Neural cell (in vitro differentiated cells): ENCODE results near the gene VRK1. TPM values are rescaled to one million over a fixed set of nuclear protein-coding genes. Genes with fewer than 3 reads are reported as not detected.

Experiments
- H2AFZ ChIP-seq: fragments of 200-600, 300-800 bp; sonication (generic), shearing (Covaris generic); 2 replicates; pipeline ENCODE4 v1.6.0; 2014; ENCODE audit warnings: low read depth, mild to moderate bottlenecking, antibody characterized with exemption, low read length, moderate library complexity
- H3F3A ChIP-seq: fragments of 200-600 bp; shearing (Covaris generic); 2 replicates; pipeline ENCODE4 v1.6.1; 2016; ENCODE audit warnings: mild to moderate bottlenecking, moderate library complexity, mixed read lengths, antibody characterized with exemption, low read length; ENCODE audit not compliant: insufficient read depth, poor library complexity, severe bottlenecking
- H3K27ac ChIP-seq: fragments of 200-600, 300-800 bp; sonication (generic), shearing (Covaris generic); 2 replicates; pipeline ENCODE4 v1.5.1; 2014; ENCODE audit warnings: mild to moderate bottlenecking, low read length, moderate library complexity
- H3K27me3 ChIP-seq: fragments of 300-800, 200-600 bp; sonication (generic), shearing (Covaris generic); 2 replicates; pipeline ENCODE4 v1.6.0; 2014; ENCODE audit warnings: mild to moderate bottlenecking, low read depth, low read length, moderate library complexity; ENCODE audit not compliant: insufficient read depth
- H3K36me3 ChIP-seq: fragments of 300-800, 200-600 bp; sonication (generic), shearing (Covaris generic); 2 replicates; pipeline ENCODE4 v1.5.1; 2014; ENCODE audit warnings: mild to moderate bottlenecking, antibody characterized with exemption, low read length, moderate library complexity; ENCODE audit not compliant: insufficient read depth
- H3K4me2 ChIP-seq: fragments of 300-800, 200-600 bp; sonication (generic), shearing (Covaris generic); 2 replicates; pipeline ENCODE4 v1.6.0; 2014; ENCODE audit warnings: mild to moderate bottlenecking, low read length
- H3K4me3 ChIP-seq: fragments of 300-800, 200-600 bp; sonication (generic), shearing (Covaris generic); 2 replicates; pipeline ENCODE4 v1.5.1; 2014; ENCODE audit warnings: mild to moderate bottlenecking, low read length, moderate library complexity
- H3K79me2 ChIP-seq: fragments of 200-600 bp; shearing (Covaris generic); replicated peaks from 2 replicates; pipeline ENCODE4 v1.6.0; 2014; ENCODE audit warnings: mild to moderate bottlenecking, low read length, moderate library complexity; ENCODE audit not compliant: insufficient read depth
- H3K9ac ChIP-seq: fragments of 300-800, 200-600 bp; sonication (generic), shearing (Covaris generic); 2 replicates; pipeline ENCODE4 v1.6.1; 2016; ENCODE audit warnings: mild to moderate bottlenecking, low read length, mixed read lengths
- H3K9me2 ChIP-seq: fragments of 200-600 bp; shearing (Covaris generic); 2 replicates; pipeline ENCODE4 v1.6.1; 2016; ENCODE audit warnings: mild to moderate bottlenecking, low read length, mixed read lengths; ENCODE audit not compliant: insufficient read depth
- H3K9me3 ChIP-seq: fragments of 200-600, 300-800 bp; sonication (generic), shearing (Covaris generic); 2 replicates; pipeline ENCODE4 v1.6.1; 2016; ENCODE audit warnings: mild to moderate bottlenecking, mixed run types, low read length, moderate library complexity, mixed read lengths
- H4K20me1 ChIP-seq: fragments of 200-600 bp; shearing (Covaris generic); 2 replicates; pipeline ENCODE4 v1.6.1; 2016; ENCODE audit warnings: mild to moderate bottlenecking, mixed run types; ENCODE audit not compliant: insufficient read depth
- CTCF ChIP-seq: fragments of 450-650 bp; IDR thresholded peaks from 2 replicates; pipeline ENCODE4 v1.5.1; 2014; ENCODE audit warnings: antibody characterized with exemption, mild to moderate bottlenecking, moderate library complexity; ENCODE audit not compliant: poor library complexity, severe bottlenecking
- EP300 ChIP-seq: fragments of 450-650 bp; conservative IDR thresholded peaks from 2 replicates; pipeline ENCODE4 v1.6.1; 2014; ENCODE audit warnings: antibody characterized with exemption, mild to moderate bottlenecking, moderate library complexity; ENCODE audit not compliant: poor library complexity, severe bottlenecking
- EZH2 ChIP-seq: fragments of 200-600, 300-800 bp; shearing (Covaris generic), sonication (generic); IDR thresholded peaks from 2 replicates; pipeline ENCODE4 v1.6.1; 2014; ENCODE audit warnings: antibody characterized with exemption, low read length, borderline replicate concordance, mild to moderate bottlenecking; ENCODE audit not compliant: insufficient read depth, poor library complexity, severe bottlenecking
- MXI1 ChIP-seq: fragments of 450-650 bp; conservative IDR thresholded peaks from 2 replicates; pipeline ENCODE4 v1.6.1; 2014; ENCODE audit warnings: antibody characterized with exemption, mild to moderate bottlenecking; ENCODE audit not compliant: poor library complexity, severe bottlenecking
- POLR2AphosphoS5 ChIP-seq: IDR thresholded peaks from 2 replicates; pipeline ENCODE4 v1.6.1; 2012
- RAD21 ChIP-seq: fragments of 450-650 bp; conservative IDR thresholded peaks from 2 replicates; pipeline ENCODE4 v1.6.1; 2014; ENCODE audit warnings: antibody characterized with exemption, mild to moderate bottlenecking, moderate library complexity
- REST ChIP-seq: IDR thresholded peaks from 2 replicates; pipeline ENCODE4 v1.6.1; 2012; ENCODE audit warnings: borderline replicate concordance
- SMC3 ChIP-seq: fragments of 450-650 bp; conservative IDR thresholded peaks from 2 replicates; pipeline ENCODE4 v1.6.1; 2014; ENCODE audit warnings: antibody characterized with exemption, mild to moderate bottlenecking, moderate library complexity; ENCODE audit not compliant: poor library complexity
- TAF1 ChIP-seq: IDR thresholded peaks from 2 replicates; pipeline ENCODE4 v1.6.1; 2012; ENCODE audit warnings: low read depth
- polyA minus RNA-seq: library from RNA; depleted of rRNA, polyadenylated mRNA; stranded (reverse); fragments of >200 nt; gene quantifications from 2 replicates; pipeline ENCODE4 v1.2.3, GENCODE V29; 2014
- polyA plus RNA-seq: library from polyadenylated mRNA; depleted of rRNA; stranded (reverse); fragments of >200 nt; gene quantifications from 2 replicates; pipeline ENCODE4 v1.2.3, GENCODE V29; 2014

Gene VRK1
- polyA plus RNA-seq (65.5 and 86.0 TPM in 2 replicates), polyA minus RNA-seq (151 and 152 TPM in 2 replicates)

- Histone ChIP-seq H3F3A (peaks cover 6% of the 10 kb centered on the region), H3K27me3 (no peaks in the 10 kb centered on the region), H2AFZ (no peak within 1 kb of the TSS), H4K20me1 (no peaks in the 10 kb centered on the region), H3K36me3 (no peaks in the 10 kb centered on the region), H3K9ac (peak within 1 kb of the TSS; percentile 81), H3K4me3 (peak within 1 kb of the TSS; percentile 87), H3K27ac (peak within 1 kb of the TSS; percentile 92), H3K9me2 (no peaks in the 10 kb centered on the region), H3K9me3 (no peaks in the 10 kb centered on the region), H3K4me2 (peak within 1 kb of the TSS; percentile 98), H3K79me2 (peaks cover 36% of the 10 kb centered on the region)
- peak; percentile 34 for TF ChIP-seq SMC3
- peak; percentile 54 for TF ChIP-seq EP300
- no peak for TF ChIP-seq TAF1
- TF ChIP-seq POLR2AphosphoS5, result peak; percentile 88
- peak; percentile 98 for TF ChIP-seq MXI1
- TF ChIP-seq CTCF, result no peak
- no peak for TF ChIP-seq EZH2
- no peak for TF ChIP-seq REST
- TF ChIP-seq RAD21, result no peak
These were observed at the start of gene VRK1 for GRCh38 chr14:96796851-96797581. VRK1 (plus strand) TSS chr14:96797382; CDS start chr14:96833472, 36,090 bp downstream.

- Histone ChIP-seq H3K9ac (no peak overlapping the region), H3K27ac (no peak overlapping the region), H3K9me2 (no peaks in the 10 kb centered on the region), H3F3A (no peaks in the 10 kb centered on the region), H4K20me1 (no peaks in the 10 kb centered on the region), H3K9me3 (no peaks in the 10 kb centered on the region), H3K27me3 (no peaks in the 10 kb centered on the region), H2AFZ (no peak overlapping the region), H3K4me2 (no peak overlapping the region), H3K79me2 (no peaks in the 10 kb centered on the region), H3K36me3 (no peaks in the 10 kb centered on the region), H3K4me3 (no peak overlapping the region)
- TF ChIP-seq TAF1 (no peak), CTCF (no peak), SMC3 (no peak), EP300 (no peak), REST (no peak), MXI1 (no peak), POLR2AphosphoS5 (no peak), RAD21 (no peak), EZH2 (no peak)
These were observed 49.6 kb upstream of the VRK1 start for GRCh38 chr14:96747608-96748007.
